T-helper 1 cell (primary cell): ENCODE measurements around the gene METTL2A.
"Not testable (repeated sequence)": the region's sequence is repeated elsewhere in the genome, so short reads cannot be mapped to it uniquely, and the experiment has no call there.

Source experiments
- DNase-seq, 5 donors: peaks; one replicate each; pipeline ENCODE4 v3.0.0-alpha.2; 2012 to 2020
- total RNA-seq, 4 donors: gene quantifications; one replicate each; lab custom pipeline; 2026; lab: John Stamatoyannopoulos, UW

Gene METTL2A
- total RNA-seq = 10.3 to 13.5 (median 11.4) reads per million in 4 donors

- peak; percentile 70 to 92 (median 79) for DNase-seq
Measured at GRCh38 chr17:62423647-62424461, at the start of gene METTL2A. Gene METTL2A (plus strand): TSS chr17:62423897. CDS start chr17:62423903, 6 bp downstream.

GRCh38 chr17:62380253-62380652 lies 43.4 kb upstream of the METTL2A start, which contains the start of gene EFCAB3:
Gene EFCAB3 (plus strand): TSS chr17:62380553. CDS start chr17:62382980, 2,427 bp downstream.
- no peak for DNase-seq

GRCh38 chr17:62381561-62381960 lies 42.1 kb upstream of the METTL2A start:
- DNase-seq = no peak

GRCh38 chr17:62388856-62389255 lies 34.8 kb upstream of the METTL2A start:
- no peak for DNase-seq

- no peak for DNase-seq
Measured at GRCh38 chr17:62392908-62393307, 30.8 kb upstream of the METTL2A start.

- DNase-seq = no peak
Measured at GRCh38 chr17:62398891-62399290, 24.8 kb upstream of the METTL2A start.

- DNase-seq = no peak
Measured at GRCh38 chr17:62405451-62405850, 18.2 kb upstream of the METTL2A start.

GRCh38 chr17:62413090-62413489 lies 10.6 kb upstream of the METTL2A start:
- not testable (repeated sequence) for DNase-seq

GRCh38 chr17:62426214-62426613 lies 2.5 kb downstream of the METTL2A start:
- not testable (repeated sequence) for DNase-seq

- not testable (repeated sequence) for DNase-seq
Measured at GRCh38 chr17:62435251-62435650, 11.6 kb downstream of the METTL2A start.

GRCh38 chr17:62441181-62441580 lies 17.5 kb downstream of the METTL2A start:
- not testable (repeated sequence) for DNase-seq

- DNase-seq = no peak
Measured at GRCh38 chr17:62444063-62444462, 20.4 kb downstream of the METTL2A start.

GRCh38 chr17:62445791-62446190 lies 22.1 kb downstream of the METTL2A start:
- not testable (repeated sequence) for DNase-seq

- not testable (repeated sequence) for DNase-seq
Measured at GRCh38 chr17:62452195-62452594, 28.5 kb downstream of the METTL2A start.

- not testable (repeated sequence) for DNase-seq
Measured at GRCh38 chr17:62453041-62453440, 29.3 kb downstream of the METTL2A start.

- peak in 1 of 5 donors; percentile 8 for DNase-seq
Measured at GRCh38 chr17:62453656-62454055, 30.0 kb downstream of the METTL2A start.

- not testable (repeated sequence) for DNase-seq
Measured at GRCh38 chr17:62454111-62454510, 30.4 kb downstream of the METTL2A start.

GRCh38 chr17:62456016-62456415 lies 32.3 kb downstream of the METTL2A start:
- DNase-seq = no peak

GRCh38 chr17:62458483-62458882 lies 34.8 kb downstream of the METTL2A start:
- not testable (repeated sequence) for DNase-seq

GRCh38 chr17:62464422-62464821 lies 40.7 kb downstream of the METTL2A start:
- not testable (repeated sequence) for DNase-seq

- not testable (repeated sequence) for DNase-seq
Measured at GRCh38 chr17:62465271-62465670, 41.6 kb downstream of the METTL2A start.

- peak; percentile 20 to 51 (median 45) for DNase-seq
Measured at GRCh38 chr17:62470666-62471379, 47.1 kb downstream of the METTL2A start.

GRCh38 chr17:62471380-62471880 lies 47.7 kb downstream of the METTL2A start:
- DNase-seq = not testable (repeated sequence)
